ENCODE results near the gene CACNA1B.
"Not testable (repeated sequence)": the region's sequence is repeated elsewhere in the genome, so short reads cannot be mapped to it uniquely, and the experiment has no call there.

Gene CACNA1B

DNA sequence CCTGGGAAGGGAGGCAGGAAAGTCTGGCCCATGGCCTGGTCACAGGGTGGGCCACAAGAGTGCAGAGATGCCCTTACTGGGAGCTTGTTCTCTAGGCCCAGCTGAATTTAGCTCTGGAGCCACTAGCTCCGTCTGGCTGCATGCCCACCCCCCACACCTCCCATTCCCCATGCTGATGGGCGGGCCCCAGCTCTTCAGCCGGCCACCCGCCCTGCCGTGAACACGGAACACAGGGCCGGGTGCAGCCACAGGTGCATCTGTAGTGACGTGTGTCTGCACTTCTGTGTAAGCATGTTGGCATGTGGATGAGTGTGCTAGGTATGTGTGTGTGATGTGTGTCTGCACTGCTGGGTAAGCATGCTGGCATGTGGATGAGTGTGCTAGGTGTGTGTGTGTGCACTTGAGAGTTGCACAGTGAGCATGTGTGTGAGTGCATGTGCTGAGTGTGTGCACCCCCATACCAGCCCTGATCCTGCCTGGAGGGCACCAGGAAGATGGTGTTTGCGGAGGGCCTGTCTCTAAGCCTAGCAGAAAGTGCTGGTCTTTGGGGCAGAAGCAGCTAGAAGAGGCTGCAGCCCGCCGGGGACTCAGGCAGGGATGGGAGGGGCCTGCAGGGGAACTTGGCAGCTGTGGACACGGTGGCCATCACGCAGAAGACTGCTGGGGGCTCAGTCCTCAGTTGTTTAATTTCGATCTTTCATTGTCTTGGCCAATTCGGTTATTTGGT lies 136.4 kb downstream of the CACNA1B start:
- DNase-seq (ENCODE audit: low read depth in 3 of 3), result no peak

GRCh38 chr9:138014563-138014945 lies 137.0 kb downstream of the CACNA1B start:
- no peak for DNase-seq (ENCODE audit: low read depth in 3 of 3)

DNA sequence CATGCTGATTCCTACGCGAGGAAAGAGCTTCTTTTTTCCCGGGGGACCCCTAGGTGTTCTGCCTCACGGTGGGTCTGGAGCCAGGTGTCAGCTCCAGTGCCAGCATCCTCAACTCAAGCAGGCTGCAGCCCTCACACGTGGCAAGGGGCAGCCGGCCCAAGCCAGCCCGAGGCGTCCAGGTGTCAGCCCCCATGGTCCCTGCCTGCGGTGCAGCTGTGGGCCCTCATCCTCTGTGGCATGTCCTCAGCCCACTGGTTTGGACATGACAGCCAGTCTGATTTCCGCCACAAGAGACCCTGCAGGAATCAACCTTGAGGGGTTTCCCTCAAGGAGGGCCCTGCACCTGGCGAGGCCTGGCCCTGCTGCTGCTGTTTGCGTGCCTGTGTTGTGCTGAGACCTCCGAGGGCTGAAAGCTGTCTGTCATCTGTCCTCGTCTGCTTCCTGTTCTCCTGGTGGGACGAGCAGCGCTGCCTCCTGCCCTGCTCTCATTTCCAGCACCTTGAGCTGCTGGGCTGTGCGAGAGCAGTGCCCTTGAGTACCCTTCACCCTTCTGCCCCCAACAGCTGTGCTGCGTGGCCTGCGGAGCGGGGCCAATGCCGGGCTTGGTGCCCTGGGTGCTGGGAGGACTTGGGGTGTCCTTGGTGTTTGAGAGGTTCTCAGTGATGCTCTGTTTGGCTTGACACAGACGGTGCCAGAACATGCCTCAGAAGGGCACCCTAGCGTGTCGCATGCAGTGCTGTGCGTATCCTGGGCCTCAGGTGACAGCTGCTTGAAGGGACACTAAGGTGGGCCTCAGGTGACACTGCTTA lies 137.6 kb downstream of the CACNA1B start:
- no peak for DNase-seq (ENCODE audit: low read depth in 3 of 3)

GRCh38 chr9:138016406-138017187 lies 139.0 kb downstream of the CACNA1B start:
- no peak for DNase-seq (ENCODE audit: low read depth in 3 of 3)

- no peak for DNase-seq (ENCODE audit: low read depth in 3 of 3)
These were observed 139.6 kb downstream of the CACNA1B start for GRCh38 chr9:138017200-138017599.

- DNase-seq (ENCODE audit: low read depth in 3 of 3), result not testable (repeated sequence)
These were observed 141.9 kb downstream of the CACNA1B start for GRCh38 chr9:138019514-138019913.

GRCh38 chr9:138020120-138020794 lies 142.7 kb downstream of the CACNA1B start:
- no peak for DNase-seq (ENCODE audit: low read depth in 3 of 3)

GRCh38 chr9:138020795-138021182 lies 143.2 kb downstream of the CACNA1B start:
- no peak for DNase-seq (ENCODE audit: low read depth in 3 of 3)

DNA sequence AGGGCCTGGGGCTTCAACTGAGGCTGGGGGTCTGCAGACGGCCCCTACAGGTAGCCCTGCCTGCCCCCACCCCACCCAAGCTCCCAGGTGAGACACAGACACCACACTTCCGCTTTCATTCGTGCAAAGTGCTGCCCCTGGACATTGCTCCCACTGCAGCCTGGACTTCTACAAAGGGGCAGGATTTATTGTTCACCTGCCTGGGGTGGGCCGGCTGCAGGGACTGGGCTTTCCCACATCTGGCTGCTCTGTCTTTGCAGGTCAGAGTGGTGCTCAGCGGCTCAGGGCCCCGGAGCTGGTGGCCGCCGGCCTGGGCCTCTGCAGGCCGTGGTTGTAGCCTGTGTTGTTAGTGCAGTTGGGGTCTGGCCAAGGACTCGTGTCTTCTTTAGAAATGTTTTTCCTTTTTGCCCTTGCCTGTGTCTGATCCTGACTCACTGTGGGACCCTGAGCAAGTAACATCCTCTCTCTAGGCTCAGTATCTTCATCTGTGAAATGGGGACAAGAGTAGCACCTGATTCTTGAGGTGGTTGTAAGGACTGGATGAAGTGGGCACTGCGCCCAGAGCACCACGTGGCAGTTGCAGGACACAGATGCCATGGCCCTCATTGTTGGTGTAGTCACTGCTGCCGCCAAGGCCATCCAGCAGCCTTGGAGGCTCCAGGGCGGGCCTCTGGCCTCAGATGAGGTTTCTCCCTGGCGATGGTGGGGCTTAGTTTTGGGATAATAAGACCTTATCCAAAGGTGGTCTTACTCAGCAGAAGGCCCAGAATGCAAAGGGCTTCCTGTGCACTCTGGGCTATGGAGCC lies 143.9 kb downstream of the CACNA1B start:
- DNase-seq (ENCODE audit: low read depth in 3 of 3), result no peak

DNA sequence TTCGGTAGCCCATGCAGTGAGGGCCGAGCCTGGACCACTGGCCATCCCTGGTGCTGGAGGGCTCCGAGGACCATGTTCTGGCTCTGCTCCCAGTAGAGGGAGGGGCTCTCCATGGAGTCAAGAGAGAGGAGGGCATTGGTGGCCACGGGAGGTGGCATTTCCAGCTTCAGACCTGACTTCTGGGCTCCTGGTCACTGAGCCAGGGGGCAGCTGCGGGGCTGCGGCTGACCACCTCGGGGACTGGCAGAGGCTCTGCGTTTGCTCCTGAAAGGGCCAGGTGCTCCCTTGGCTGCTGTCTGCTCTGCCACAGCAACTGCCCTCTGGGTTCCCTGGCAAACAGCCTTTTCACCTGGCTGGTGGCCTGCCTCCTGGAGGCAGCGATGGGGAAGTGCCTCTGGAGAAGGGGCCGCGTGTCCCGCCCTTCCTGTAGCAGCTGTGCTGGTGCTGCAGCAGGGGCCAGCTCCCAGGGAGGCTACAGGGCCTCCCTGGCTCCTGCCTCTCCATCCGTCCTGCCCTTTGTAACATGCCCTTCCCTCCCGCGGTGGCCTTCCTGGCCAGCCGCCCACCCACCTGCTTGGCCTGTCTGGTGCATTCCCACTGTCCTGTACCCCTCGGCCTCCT lies 144.6 kb downstream of the CACNA1B start:
- no peak for DNase-seq (ENCODE audit: low read depth in 3 of 3)

DNA sequence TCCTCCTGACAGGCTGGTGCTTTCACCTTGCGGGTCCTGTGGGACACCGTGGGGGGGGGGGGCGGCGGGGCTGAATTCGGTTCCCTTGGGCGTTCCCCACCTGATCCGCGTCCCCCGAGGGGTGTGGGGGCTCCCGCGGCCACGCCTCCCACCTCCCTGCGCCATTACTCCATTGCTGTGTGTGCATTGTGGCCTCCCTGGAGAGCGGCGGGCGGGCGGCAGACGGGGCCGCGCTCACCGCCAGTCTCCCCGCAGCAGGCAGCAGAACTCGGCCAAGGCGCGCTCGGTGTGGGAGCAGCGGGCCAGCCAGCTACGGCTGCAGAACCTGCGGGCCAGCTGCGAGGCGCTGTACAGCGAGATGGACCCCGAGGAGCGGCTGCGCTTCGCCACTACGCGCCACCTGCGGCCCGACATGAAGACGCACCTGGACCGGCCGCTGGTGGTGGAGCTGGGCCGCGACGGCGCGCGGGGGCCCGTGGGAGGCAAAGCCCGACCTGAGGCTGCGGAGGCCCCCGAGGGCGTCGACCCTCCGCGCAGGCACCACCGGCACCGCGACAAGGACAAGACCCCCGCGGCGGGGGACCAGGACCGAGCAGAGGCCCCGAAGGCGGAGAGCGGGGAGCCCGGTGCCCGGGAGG lies 145.3 kb downstream of the CACNA1B start:
- no peak for DNase-seq (ENCODE audit: low read depth in 3 of 3)

GRCh38 chr9:138023394-138024124 lies 146.0 kb downstream of the CACNA1B start:
- no peak for DNase-seq (ENCODE audit: low read depth in 3 of 3)

DNA sequence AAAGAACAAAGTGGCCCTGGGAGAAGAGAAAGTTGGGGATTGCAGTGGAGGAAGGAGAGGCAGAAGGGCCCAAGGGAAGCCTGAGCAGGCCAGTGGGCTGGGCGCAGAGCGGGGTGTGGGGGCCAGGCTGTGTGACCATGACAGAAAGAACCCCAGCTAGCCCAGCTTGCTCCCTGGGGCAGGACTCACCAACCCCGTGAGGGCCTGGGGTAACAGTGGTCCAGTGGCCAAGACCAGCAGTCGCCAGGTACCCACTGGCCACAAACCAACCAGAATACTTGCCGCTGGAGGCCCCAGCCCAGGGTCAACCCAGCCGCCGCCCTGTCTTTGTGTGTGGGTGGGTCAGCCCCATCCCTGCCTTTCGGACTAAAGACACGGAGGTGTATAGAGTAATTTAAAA lies 146.5 kb downstream of the CACNA1B start:
- no peak for DNase-seq (ENCODE audit: low read depth in 3 of 3)

GRCh38 chr9:138024831-138025291 lies 147.3 kb downstream of the CACNA1B start:
- no peak for DNase-seq (ENCODE audit: low read depth in 3 of 3)

DNA sequence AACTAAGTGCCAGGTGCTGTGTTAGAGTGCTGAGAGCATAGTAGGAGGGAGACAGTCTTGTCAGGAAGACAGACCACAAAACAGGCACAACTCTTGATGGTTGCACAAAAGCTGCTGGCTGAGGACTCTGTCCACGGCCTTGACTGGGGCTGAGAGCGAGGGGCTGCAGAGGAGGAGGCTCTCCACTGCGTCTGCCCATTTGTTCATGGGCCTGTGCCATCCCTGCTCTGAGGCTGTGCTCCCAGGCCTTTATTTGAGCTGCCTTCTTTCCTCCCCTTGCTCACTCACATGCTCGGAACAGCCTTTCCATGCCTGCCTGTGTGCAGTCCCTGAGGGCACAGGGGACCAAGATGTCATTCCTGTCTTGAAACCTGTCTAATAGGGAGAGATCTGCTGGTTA lies 147.8 kb downstream of the CACNA1B start:
- no peak for DNase-seq (ENCODE audit: low read depth in 3 of 3)

DNA sequence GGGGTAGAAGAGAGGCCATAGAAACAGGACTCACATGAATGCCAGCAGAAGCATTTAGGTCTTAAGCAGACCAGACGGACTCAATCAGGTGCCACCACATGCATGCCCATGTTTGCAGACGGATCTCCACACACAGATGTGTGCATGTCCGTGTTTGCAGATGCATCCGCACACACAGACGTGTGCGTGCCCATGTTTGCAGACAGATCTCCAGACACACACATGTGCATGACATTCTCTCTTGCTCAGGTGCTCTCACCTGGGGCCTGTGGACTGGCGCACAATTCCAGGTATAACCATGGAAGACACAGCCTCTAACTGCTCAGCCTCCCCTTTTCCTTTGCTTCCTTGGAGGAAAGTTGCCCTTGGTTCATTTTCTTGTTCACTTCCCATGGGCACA lies 148.3 kb downstream of the CACNA1B start:
- no peak for DNase-seq (ENCODE audit: low read depth in 3 of 3)

GRCh38 chr9:138028596-138028995 lies 151.0 kb downstream of the CACNA1B start:
- no peak for DNase-seq (ENCODE audit: low read depth in 3 of 3)

GRCh38 chr9:138031186-138031585 lies 153.6 kb downstream of the CACNA1B start:
- no peak for DNase-seq (ENCODE audit: low read depth in 3 of 3)

DNA sequence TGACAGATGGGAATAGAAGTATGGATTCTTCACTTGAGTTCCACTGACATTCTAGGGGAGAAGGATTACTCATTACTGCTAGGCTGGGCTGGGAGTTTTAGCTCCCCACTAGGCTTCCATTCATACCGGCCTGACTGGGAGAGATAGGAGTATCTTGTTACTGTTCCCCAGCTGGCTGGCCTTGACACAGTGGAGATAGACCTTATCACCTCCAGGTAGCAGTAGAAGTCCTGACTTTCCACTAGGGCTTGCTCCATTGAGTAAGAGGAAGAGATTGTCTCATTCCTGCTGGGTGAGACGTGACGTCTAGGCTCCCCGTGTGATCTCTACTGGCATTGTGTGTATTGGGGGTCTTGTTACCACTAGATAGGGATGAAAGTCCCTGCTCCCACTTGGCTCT lies 156.4 kb downstream of the CACNA1B start:
- DNase-seq (ENCODE audit: low read depth in 3 of 3), result no peak

All from stimulated activated CD4-positive, alpha-beta T cell treated with anti-CD3 and anti-CD28 coated beads, TNF-alpha, amount 100 ng/mL, for 4 hours (primary cell).